RWPE2 (cell line): ENCODE data around the gene RAB26.
A peak's percentile ranks its signal among the peaks of the same experiment; 100 is the strongest.

Experiments
- ATAC-seq: fragments of 200-7000 bp; cut with Tn5 transposase; 3 replicates; pipeline ENCODE4 v1.9.1; 2021; ENCODE audit warnings: low read depth
- DNase-seq: peaks from one replicate; pipeline ENCODE4 v3.0.0-alpha.2; 2020; ENCODE audit warnings: low spot score
- H3K27ac ChIP-seq: fragments of 450-650 bp; 2 replicates; pipeline ENCODE4 v1.5.1; 2017; ENCODE audit warnings: mild to moderate bottlenecking; ENCODE audit not compliant: poor library complexity, severe bottlenecking
- H3K27me3 ChIP-seq: fragments of 250-450 bp; sonication (Bioruptor Pico); 2 replicates; pipeline ENCODE4 v1.5.1; 2021; ENCODE audit warnings: mild to moderate bottlenecking, moderate library complexity; ENCODE audit not compliant: insufficient read depth, poor library complexity, severe bottlenecking
- H3K36me3 ChIP-seq: fragments of 250-450 bp; sonication (Bioruptor Pico); 2 replicates; pipeline ENCODE4 v1.5.1; 2020; ENCODE audit warnings: low read depth, mild to moderate bottlenecking, moderate library complexity
- H3K4me1 ChIP-seq: fragments of 250-450 bp; sonication (Bioruptor Pico); 2 replicates; pipeline ENCODE4 v1.5.1; 2021; ENCODE audit warnings: mild to moderate bottlenecking, moderate library complexity; ENCODE audit not compliant: insufficient read depth, poor library complexity, severe bottlenecking
- H3K4me3 ChIP-seq: fragments of 250-450 bp; sonication (Bioruptor Pico); 2 replicates; pipeline ENCODE4 v1.5.1; 2021; ENCODE audit warnings: mild to moderate bottlenecking, moderate library complexity; ENCODE audit not compliant: severe bottlenecking
- H3K9me3 ChIP-seq: fragments of 250-450 bp; sonication (Bioruptor Pico); 2 replicates; pipeline ENCODE4 v1.5.1; 2021; ENCODE audit warnings: mild to moderate bottlenecking, moderate library complexity; ENCODE audit not compliant: severe bottlenecking
- CTCF ChIP-seq: fragments of 450-650 bp; IDR thresholded peaks from one replicate; pipeline ENCODE4 v1.5.1; 2017; ENCODE audit warnings: mild to moderate bottlenecking, moderate library complexity; ENCODE audit not compliant: poor library complexity, severe bottlenecking

The RAB26 gene

DNA sequence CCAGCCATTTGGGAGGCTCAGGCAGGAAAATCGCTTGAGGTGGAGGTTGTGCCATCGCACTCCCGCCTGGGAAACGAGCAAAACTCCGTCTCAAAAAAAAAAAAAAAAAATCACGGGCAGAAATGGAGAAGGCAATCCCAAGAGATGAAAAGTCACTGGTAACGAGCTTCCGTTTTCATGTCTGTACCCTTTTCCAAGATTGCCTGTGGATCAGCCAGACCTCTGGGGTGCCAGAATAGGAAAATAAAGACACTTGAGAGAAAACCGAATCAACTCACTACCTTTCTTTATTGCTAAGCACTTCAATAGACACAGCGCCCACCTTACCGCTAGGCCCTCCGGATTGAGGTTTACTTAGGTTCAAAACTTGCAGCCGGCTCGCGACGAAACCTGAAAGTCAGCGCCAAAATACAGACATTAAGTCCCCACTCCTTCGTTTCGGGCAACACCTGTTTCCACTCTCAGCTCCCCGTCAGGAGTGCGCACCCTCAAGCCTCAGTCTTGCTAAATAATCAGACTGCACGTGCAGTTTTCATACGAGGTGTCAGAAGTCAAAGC, 6.2 kb downstream of the RAB26 start:
- Histone ChIP-seq H3K9me3 (no peaks in the 10 kb centered on the region), H3K27me3 (no peaks in the 10 kb centered on the region), H3K4me1 (peaks cover 33% of the 10 kb centered on the region), H3K4me3 (peak overlapping the region; percentile 75), H3K27ac (peak overlapping the region; percentile 93), H3K36me3 (peaks cover 42% of the 10 kb centered on the region)
- DNase-seq (no peak), ATAC-seq (no peak)
- TF ChIP-seq CTCF: no peak

- Histone ChIP-seq H3K4me1 (peaks cover 38% of the 10 kb centered on the region), H3K36me3 (peaks cover 42% of the 10 kb centered on the region), H3K27ac (peak within 1 kb of the TSS; percentile 93)
Observed at GRCh38 chr16:2155091-2155950, 6.9 kb downstream of the RAB26 start, which contains the start of gene TRAF7. Gene TRAF7 (plus strand): TSS chr16:2155782. CDS start chr16:2163921, 8,139 bp downstream.

DNA sequence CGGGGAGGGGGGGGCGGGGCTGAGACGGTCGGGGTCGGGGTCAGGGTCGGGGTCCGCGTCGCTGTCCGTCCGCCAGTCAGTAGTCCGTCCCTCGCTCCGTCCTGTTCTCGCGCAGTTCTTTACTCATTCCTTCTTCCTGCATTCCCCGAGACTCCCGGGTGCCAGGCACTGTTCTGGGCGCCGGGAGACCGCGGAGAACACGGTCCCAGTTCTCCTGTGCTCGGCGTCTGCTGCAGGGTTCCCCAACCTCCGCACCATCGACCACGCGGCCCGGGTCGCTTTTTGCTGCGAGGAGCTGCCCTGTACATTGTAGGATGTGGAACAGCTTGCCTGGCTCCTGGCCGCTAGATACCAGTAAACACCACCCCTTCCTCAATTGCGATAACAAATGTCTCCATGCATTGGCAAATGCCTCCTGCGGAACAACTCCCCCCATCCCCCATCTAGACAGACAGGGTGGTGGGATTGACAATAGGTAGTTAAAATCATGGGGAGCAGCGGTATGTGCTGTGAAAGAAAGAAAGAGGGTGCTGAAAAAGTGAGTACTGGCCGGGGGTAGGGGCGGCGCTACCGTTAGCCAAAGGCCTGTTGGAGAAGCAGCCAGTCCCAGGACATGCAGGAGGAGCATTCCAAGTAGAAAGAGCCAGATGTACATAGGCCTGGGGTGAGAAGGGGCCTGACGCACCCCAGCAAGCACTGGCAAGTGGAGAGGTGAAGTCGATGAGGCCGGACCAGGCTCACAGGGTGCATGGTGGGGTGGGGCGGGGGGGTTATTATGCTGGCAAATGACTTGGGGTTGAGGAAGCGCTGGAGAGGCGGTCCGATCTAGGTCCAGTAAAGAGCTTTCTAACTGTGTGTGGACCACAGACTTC, 7.8 kb downstream of the RAB26 start:
- DNase-seq (no peak), ATAC-seq (peak; percentile 11; the same call in 2 of the 3 replicates)
- H3K27me3 ChIP-seq: no peaks in the 10 kb centered on the region
- H3K36me3 ChIP-seq: peaks cover 40% of the 10 kb centered on the region
- H3K27ac ChIP-seq: peak overlapping the region; percentile 93
- no peak for TF ChIP-seq CTCF
- H3K4me3 ChIP-seq: peak overlapping the region; percentile 81
- H3K9me3 ChIP-seq: no peaks in the 10 kb centered on the region
- H3K4me1 ChIP-seq: peaks cover 37% of the 10 kb centered on the region

More at GRCh38 chr16:2155091-2155950, 6.9 kb downstream of the RAB26 start, which contains the start of gene TRAF7:
- H3K4me3 ChIP-seq: peak within 1 kb of the TSS; percentile 81
- TF ChIP-seq CTCF: no peak
- H3K27me3 ChIP-seq: no peaks in the 10 kb centered on the region
- no peaks in the 10 kb centered on the region for H3K9me3 ChIP-seq
- DNase-seq (peak; percentile 99), ATAC-seq (peak; percentile 77)

GRCh38 chr16:2156849-2157224, 8.4 kb downstream of the RAB26 start:
- Histone ChIP-seq H3K4me3 (peak overlapping the region; percentile 81), H3K4me1 (peaks cover 37% of the 10 kb centered on the region), H3K9me3 (no peaks in the 10 kb centered on the region), H3K27ac (peak overlapping the region; percentile 93), H3K36me3 (peaks cover 34% of the 10 kb centered on the region), H3K27me3 (no peaks in the 10 kb centered on the region)
- no peak for ATAC-seq
- TF ChIP-seq CTCF: no peak
- DNase-seq: no peak
